ENCODE data around the gene AMOTL1. TPM values are rescaled to one million over a fixed set of nuclear protein-coding genes. Genes with fewer than 3 reads are reported as not detected.

Gene AMOTL1
- polyA plus RNA-seq, 1 donor (not counting 4 experiments of a cell fraction or from before 2014, with no cell fraction given), result 86.5 TPM

- Histone ChIP-seq H3K27ac (ENCODE audit: control insufficient read depth, insufficient read depth, low read length) (no peak overlapping the region), H3K9me1 (ENCODE audit: control insufficient read depth, extremely low read depth, insufficient read depth, low read length) (peaks cover under 1% of the 10 kb centered on the region), H3K4me3 (ENCODE audit: control insufficient read depth in 2 of 3, extremely low read depth in 1 of 3, insufficient read depth in 2 of 3, low read depth in 1 of 3, low read length in 3 of 3) (no peak overlapping the region), H3K9me3 (ENCODE audit: control insufficient read depth, low read depth, low read length) (no peaks in the 10 kb centered on the region), H3K79me2 (ENCODE audit: control insufficient read depth, insufficient read depth, low read length) (peaks cover 26% of the 10 kb centered on the region), H2AFZ (ENCODE audit: control insufficient read depth, low read length) (no peak overlapping the region), H4K20me1 (ENCODE audit: control insufficient read depth, extremely low read depth, insufficient read depth, low read length) (peaks cover 9% of the 10 kb centered on the region), H3K27me3 (ENCODE audit: control insufficient read depth, extremely low read depth, insufficient read depth, low read length) (no peaks in the 10 kb centered on the region), H3K9ac (ENCODE audit: control insufficient read depth, extremely low read depth, insufficient read depth, low read length) (no peak overlapping the region), H3K4me1 (ENCODE audit: control insufficient read depth, extremely low read depth, insufficient read depth, low read length) (no peaks in the 10 kb centered on the region), H3K4me2 (ENCODE audit: control insufficient read depth, extremely low read depth, insufficient read depth, low read depth, low read length) (no peak overlapping the region), H3K36me3 (ENCODE audit: control insufficient read depth in 2 of 2, extremely low read depth in 1 of 2, insufficient read depth in 2 of 2, low read length in 2 of 2) (peaks cover 53 to 72% of the 10 kb centered on the region in 2 experiments)
- no peak for TF ChIP-seq EZH2 (IDR thresholded peaks at IDR 0.05; ENCODE audit: low read length)
- TF ChIP-seq, protein P1, sequence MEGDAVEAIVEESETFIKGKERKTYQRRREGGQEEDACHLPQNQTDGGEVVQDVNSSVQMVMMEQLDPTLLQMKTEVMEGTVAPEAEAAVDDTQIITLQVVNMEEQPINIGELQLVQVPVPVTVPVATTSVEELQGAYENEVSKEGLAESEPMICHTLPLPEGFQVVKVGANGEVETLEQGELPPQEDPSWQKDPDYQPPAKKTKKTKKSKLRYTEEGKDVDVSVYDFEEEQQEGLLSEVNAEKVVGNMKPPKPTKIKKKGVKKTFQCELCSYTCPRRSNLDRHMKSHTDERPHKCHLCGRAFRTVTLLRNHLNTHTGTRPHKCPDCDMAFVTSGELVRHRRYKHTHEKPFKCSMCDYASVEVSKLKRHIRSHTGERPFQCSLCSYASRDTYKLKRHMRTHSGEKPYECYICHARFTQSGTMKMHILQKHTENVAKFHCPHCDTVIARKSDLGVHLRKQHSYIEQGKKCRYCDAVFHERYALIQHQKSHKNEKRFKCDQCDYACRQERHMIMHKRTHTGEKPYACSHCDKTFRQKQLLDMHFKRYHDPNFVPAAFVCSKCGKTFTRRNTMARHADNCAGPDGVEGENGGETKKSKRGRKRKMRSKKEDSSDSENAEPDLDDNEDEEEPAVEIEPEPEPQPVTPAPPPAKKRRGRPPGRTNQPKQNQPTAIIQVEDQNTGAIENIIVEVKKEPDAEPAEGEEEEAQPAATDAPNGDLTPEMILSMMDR (optimal IDR thresholded peaks at IDR 0.05 in 1 of 3, IDR thresholded peaks at IDR 0.05 in 1 of 3, conservative IDR thresholded peaks at IDR 0.05 in 1 of 3; ENCODE audit: extremely low read depth in 1 of 3, insufficient read depth in 2 of 3, low read length in 3 of 3), result no peak
- dilution Hi-C loops (cut with MboI; ENCODE audit: extremely low pct_ligation_motif_present, low sequenced_read_pairs), result no loop called here
- DNase-seq (ENCODE audit: low read depth, low spot score) (no peak), FAIRE-seq (no peak)
These were observed 92.2 kb downstream of the AMOTL1 start for GRCh38 chr11:94860333-94860732.

GRCh38 chr11:94861306-94861845 is 93.2 kb downstream of the AMOTL1 start:
- dilution Hi-C loops (cut with MboI; ENCODE audit: extremely low pct_ligation_motif_present, low sequenced_read_pairs), result no loop called here
- Histone ChIP-seq H3K27ac (ENCODE audit: control insufficient read depth, insufficient read depth, low read length) (no peak overlapping the region), H3K9ac (ENCODE audit: control insufficient read depth, extremely low read depth, insufficient read depth, low read length) (no peak overlapping the region), H3K9me1 (ENCODE audit: control insufficient read depth, extremely low read depth, insufficient read depth, low read length) (no peaks in the 10 kb centered on the region), H3K27me3 (ENCODE audit: control insufficient read depth, extremely low read depth, insufficient read depth, low read length) (no peaks in the 10 kb centered on the region), H3K4me1 (ENCODE audit: control insufficient read depth, extremely low read depth, insufficient read depth, low read length) (no peaks in the 10 kb centered on the region), H3K79me2 (ENCODE audit: control insufficient read depth, insufficient read depth, low read length) (peaks cover 25% of the 10 kb centered on the region), H3K9me3 (ENCODE audit: control insufficient read depth, low read depth, low read length) (no peaks in the 10 kb centered on the region), H3K36me3 (ENCODE audit: control insufficient read depth in 2 of 2, extremely low read depth in 1 of 2, insufficient read depth in 2 of 2, low read length in 2 of 2) (peaks cover 57 to 74% of the 10 kb centered on the region in 2 experiments), H2AFZ (ENCODE audit: control insufficient read depth, low read length) (no peak overlapping the region), H3K4me3 (ENCODE audit: control insufficient read depth in 2 of 3, extremely low read depth in 1 of 3, insufficient read depth in 2 of 3, low read depth in 1 of 3, low read length in 3 of 3) (no peak overlapping the region), H4K20me1 (ENCODE audit: control insufficient read depth, extremely low read depth, insufficient read depth, low read length) (peaks cover 9% of the 10 kb centered on the region), H3K4me2 (ENCODE audit: control insufficient read depth, extremely low read depth, insufficient read depth, low read depth, low read length) (no peak overlapping the region)
- no peak for FAIRE-seq
- TF ChIP-seq, protein P1 (optimal IDR thresholded peaks at IDR 0.05 in 1 of 3, IDR thresholded peaks at IDR 0.05 in 1 of 3, conservative IDR thresholded peaks at IDR 0.05 in 1 of 3; ENCODE audit: extremely low read depth in 1 of 3, insufficient read depth in 2 of 3, low read length in 3 of 3), result no peak
- no peak for TF ChIP-seq EZH2 (IDR thresholded peaks at IDR 0.05; ENCODE audit: low read length)
- no peak for DNase-seq (ENCODE audit: low read depth, low spot score)

All from keratinocyte (primary cell).